ENCODE data around the gene GMIP.

Gene GMIP

GRCh38 chr19:19636573-19637185 is 6.8 kb downstream of the GMIP start:
- no peak for DNase-seq (ENCODE audit: low read depth in 2 of 2)

GRCh38 chr19:19635313-19635702 is 8.1 kb downstream of the GMIP start:
- DNase-seq (ENCODE audit: low read depth in 2 of 2), result no peak

- DNase-seq (ENCODE audit: low read depth in 2 of 2), result no peak
These were observed 8.7 kb downstream of the GMIP start for GRCh38 chr19:19634516-19635312.

- DNase-seq (ENCODE audit: low read depth in 2 of 2), result no peak
These were observed 9.5 kb downstream of the GMIP start for GRCh38 chr19:19633711-19634515.

- no peak for DNase-seq (ENCODE audit: low read depth in 2 of 2)
These were observed 10.8 kb downstream of the GMIP start for GRCh38 chr19:19632661-19633060.

- DNase-seq (ENCODE audit: low read depth in 2 of 2), result no peak
These were observed 12.1 kb downstream of the GMIP start for GRCh38 chr19:19631346-19631745.

GRCh38 chr19:19630426-19630825 is 13.0 kb downstream of the GMIP start:
- DNase-seq (ENCODE audit: low read depth in 2 of 2), result no peak

- DNase-seq (ENCODE audit: low read depth in 2 of 2), result no peak
These were observed 13.4 kb downstream of the GMIP start for GRCh38 chr19:19630062-19630414.

GRCh38 chr19:19628501-19629134 is 14.8 kb downstream of the GMIP start:
- DNase-seq (ENCODE audit: low read depth in 2 of 2), result no peak

GRCh38 chr19:19627621-19628500 is 15.6 kb downstream of the GMIP start, which contains the start of gene LPAR2:
LPAR2 (minus strand) TSS chr19:19628220; CDS start chr19:19627275, 945 bp downstream.
- DNase-seq (ENCODE audit: low read depth in 2 of 2), result peak; percentile 46 to 55

GRCh38 chr19:19626516-19627472 is 16.7 kb downstream of the GMIP start:
- DNase-seq (ENCODE audit: low read depth in 2 of 2), result no peak

GRCh38 chr19:19624032-19624570 is 19.4 kb downstream of the GMIP start:
- DNase-seq (ENCODE audit: low read depth in 2 of 2), result no peak

GRCh38 chr19:19623383-19623782 is 20.1 kb downstream of the GMIP start:
- no peak for DNase-seq (ENCODE audit: low read depth in 2 of 2)

GRCh38 chr19:19619849-19620210 is 23.6 kb downstream of the GMIP start:
- DNase-seq (ENCODE audit: low read depth in 2 of 2), result no peak

GRCh38 chr19:19619181-19619848 is 24.1 kb downstream of the GMIP start:
- DNase-seq (ENCODE audit: low read depth in 2 of 2), result no peak

- DNase-seq (ENCODE audit: low read depth in 2 of 2), result peak; percentile 99
These were observed 25.0 kb downstream of the GMIP start, which contains the start of gene PBX4 for GRCh38 chr19:19618219-19619051. PBX4 (minus strand) TSS chr19:19618687; CDS start chr19:19618629, 58 bp downstream.

GRCh38 chr19:19615086-19615485 is 28.4 kb downstream of the GMIP start:
- DNase-seq (ENCODE audit: low read depth in 2 of 2), result no peak

- no peak for DNase-seq (ENCODE audit: low read depth in 2 of 2)
These were observed 30.0 kb downstream of the GMIP start for GRCh38 chr19:19613506-19613905.
